Left lobe of liver (tissue), 2 donors: ENCODE data around the gene ELOA. TPM values are rescaled to one million over a fixed set of nuclear protein-coding genes. Genes with fewer than 3 reads are reported as not detected.

ENCODE experiments used
- ATAC-seq: fragments of 200-7000 bp; cut with Tn5 transposase; one replicate; pipeline ENCODE4 v1.9.1; 2020; ENCODE audit warnings: mild to moderate bottlenecking, moderate library complexity
- DNase-seq: peaks from one replicate; pipeline ENCODE4 v3.0.0-alpha.2; 2020; ENCODE audit warnings: low spot score
- total RNA-seq: library from RNA; stranded (reverse); gene quantifications from one replicate; pipeline ENCODE4 v1.2.1, GENCODE V29; 2021
- donor health status: DM: no; HTN: no; CAD: no; lungs with moderate emphysema.
- donor health status: DM: no; HTN: yes; CAD: no.

Gene ELOA
- 35.2 TPM for total RNA-seq

GRCh38 chr1:23743287-23744152 is at the start of gene ELOA:
ELOA (plus strand) TSS chr1:23743471; CDS start chr1:23743504, 33 bp downstream.
- DNase-seq (peak; percentile 81), ATAC-seq (peak; percentile 91)

GRCh38 chr1:23693599-23693998 is 49.7 kb upstream of the ELOA start:
- ATAC-seq = no peak
- DNase-seq = no peak

GRCh38 chr1:23694371-23694770 is 48.9 kb upstream of the ELOA start:
- no peak for ATAC-seq

GRCh38 chr1:23695667-23696066 is 47.6 kb upstream of the ELOA start:
- DNase-seq = no peak

More at GRCh38 chr1:23694371-23694770, 48.9 kb upstream of the ELOA start:
- no peak for DNase-seq

GRCh38 chr1:23696335-23696989 is 46.8 kb upstream of the ELOA start:
- ATAC-seq = no peak
- DNase-seq = no peak

More at GRCh38 chr1:23695667-23696066, 47.6 kb upstream of the ELOA start:
- ATAC-seq = no peak

- no peak for DNase-seq
- ATAC-seq = no peak
These were observed 44.8 kb upstream of the ELOA start for GRCh38 chr1:23698466-23698865.

GRCh38 chr1:23699280-23700179 is 43.7 kb upstream of the ELOA start:
- ATAC-seq = peak; percentile 38
- DNase-seq = no peak

GRCh38 chr1:23701310-23701709 is 42.0 kb upstream of the ELOA start:
- DNase-seq (no peak), ATAC-seq (no peak)

GRCh38 chr1:23701996-23702395 is 41.3 kb upstream of the ELOA start:
- ATAC-seq (no peak), DNase-seq (no peak)

GRCh38 chr1:23704834-23705495 is 38.3 kb upstream of the ELOA start:
- ATAC-seq = peak; percentile 86
- no peak for DNase-seq

- ATAC-seq (no peak), DNase-seq (no peak)
These were observed 34.0 kb upstream of the ELOA start for GRCh38 chr1:23709229-23709628.

GRCh38 chr1:23718482-23718881 is 24.8 kb upstream of the ELOA start:
- DNase-seq = no peak
- ATAC-seq = no peak

- DNase-seq = no peak
- ATAC-seq = peak; percentile 87
These were observed 24.0 kb upstream of the ELOA start for GRCh38 chr1:23719162-23719820.

- ATAC-seq (no peak), DNase-seq (no peak)
These were observed 22.8 kb upstream of the ELOA start for GRCh38 chr1:23720256-23720995.

- no peak for ATAC-seq
- DNase-seq = no peak
These were observed 20.6 kb upstream of the ELOA start for GRCh38 chr1:23722652-23723051.

GRCh38 chr1:23726686-23727085 is 16.6 kb upstream of the ELOA start:
- DNase-seq (no peak), ATAC-seq (peak; percentile 47)

- ATAC-seq (peak; percentile 86), DNase-seq (peak; percentile 86)
These were observed 15.9 kb upstream of the ELOA start for GRCh38 chr1:23727362-23727811.

GRCh38 chr1:23732363-23733224 is 10.7 kb upstream of the ELOA start:
- no peak for DNase-seq
- ATAC-seq = no peak
